H1 (cell line): Measurements from ENCODE around the gene PRF1. TPM values are rescaled to one million over a fixed set of nuclear protein-coding genes. Genes with fewer than 3 reads are reported as not detected.

Experiments
- CTCF ChIA-PET: fragments of 300-600 bp; sonication (Branson Sonifier 250); formaldehyde crosslinking; loops from one replicate; lab custom pipeline; 2021; ENCODE audit not compliant: partially characterized antibody; lab: Charles Lee
- POLR2A ChIA-PET: fragments of 300-600 bp; sonication (Branson Sonifier 250); formaldehyde crosslinking; loops from one replicate; lab custom pipeline; 2021; ENCODE audit warnings: inconsistent platforms; ENCODE audit not compliant: partially characterized antibody; lab: Charles Lee
- DNase-seq, 2 experiments: peaks; one replicate each; pipeline versions ENCODE4 v3.0.0 to v3.0.0-alpha.2; 2010 to 2022; ENCODE audit warnings: low spot score in 2 of 2, low read depth in 1 of 2, mixed read lengths in 1 of 2
- FAIRE-seq: peaks from 2 replicates; lab custom pipeline; 2011; peaks lifted over from hg19 to GRCh38; lab: Jason Lieb, UNC
- H2AFZ ChIP-seq: 2 replicates; pipeline ENCODE4 v1.8.1; 2012; ENCODE audit warnings: low read length, inconsistent platforms
- H2AK5ac ChIP-seq: 2 replicates; pipeline ENCODE4 v1.6.1; 2013; ENCODE audit warnings: low read depth, low read length
- H2BK120ac ChIP-seq: replicated peaks from 2 replicates; pipeline ENCODE3; 2013; ENCODE audit warnings: low read depth, low read length, inconsistent platforms
- H2BK12ac ChIP-seq: 2 replicates; pipeline ENCODE4 v1.6.1; 2013; ENCODE audit warnings: low read depth, low read length
- H2BK15ac ChIP-seq: 2 replicates; pipeline ENCODE4 v1.6.1; 2013; ENCODE audit warnings: low read length
- H2BK20ac ChIP-seq: 2 replicates; pipeline ENCODE4 v1.6.1; 2013; ENCODE audit warnings: low read length
- H2BK5ac ChIP-seq: 2 replicates; pipeline ENCODE4 v1.6.1; 2013; ENCODE audit warnings: low read depth, low read length
- H3K14ac ChIP-seq: 2 replicates; pipeline ENCODE4 v1.6.1; 2013; ENCODE audit warnings: inconsistent platforms; ENCODE audit not compliant: insufficient read length
- H3K18ac ChIP-seq: 2 replicates; pipeline ENCODE4 v1.6.1; 2013; ENCODE audit warnings: low read length; ENCODE audit errors: extremely low read depth
- H3K23ac ChIP-seq: 2 replicates; pipeline ENCODE4 v1.6.1; 2013; ENCODE audit warnings: inconsistent platforms; ENCODE audit not compliant: insufficient read length
- H3K23me2 ChIP-seq: 2 replicates; pipeline ENCODE4 v1.6.1; 2013; ENCODE audit warnings: low read depth, low read length
- H3K27ac ChIP-seq: 2 replicates; pipeline ENCODE4 v1.6.1; 2011; ENCODE audit warnings: low read depth, low read length, inconsistent platforms
- H3K27me3 ChIP-seq, 4 experiments: replicated peaks in 1 of 4; 1 replicate in 1 of 4; 2 replicates in 3 of 4; pipeline versions ENCODE4 v1.6.1 to v1.8.1; 2011 to 2013; ENCODE audit warnings: low read length in 3 of 4, mild to moderate bottlenecking in 3 of 4, inconsistent platforms in 2 of 4, mixed read lengths in 2 of 4, moderate library complexity in 1 of 4; ENCODE audit not compliant: control insufficient read depth in 3 of 4, insufficient read depth in 3 of 4; ENCODE audit errors: extremely low read depth in 1 of 4
- H3K36me3 ChIP-seq, 4 experiments: 2 replicates each; pipeline versions ENCODE4 v1.6.1 to v1.8.1; 2011 to 2013; ENCODE audit warnings: mild to moderate bottlenecking in 4 of 4, low read length in 3 of 4, moderate library complexity in 2 of 4, control low read depth in 1 of 4, inconsistent platforms in 1 of 4; ENCODE audit not compliant: insufficient read depth in 4 of 4, control insufficient read depth in 2 of 4
- H3K4ac ChIP-seq: replicated peaks from 2 replicates; pipeline ENCODE3; 2013; ENCODE audit warnings: low read length, low read depth, mixed read lengths, inconsistent platforms; ENCODE audit not compliant: insufficient read length
- H3K4me1 ChIP-seq, 4 experiments: replicated peaks in 1 of 4; 1 replicate in 1 of 4; 2 replicates in 3 of 4; pipeline versions ENCODE4 v1.6.1 to v1.8.1; 2011 to 2013; ENCODE audit warnings: low read length in 3 of 4, inconsistent platforms in 2 of 4, mixed read lengths in 1 of 4; ENCODE audit not compliant: insufficient read depth in 4 of 4, control insufficient read depth in 3 of 4
- H3K4me2 ChIP-seq, 2 experiments: 2 replicates each; pipeline versions ENCODE4 v1.6.1 to v1.8.1; 2011 to 2013; ENCODE audit warnings: low read depth in 2 of 2, low read length in 2 of 2, control low read depth in 1 of 2, inconsistent platforms in 1 of 2, mild to moderate bottlenecking in 1 of 2; ENCODE audit not compliant: insufficient read depth in 1 of 2
- H3K4me3 ChIP-seq, 4 experiments: fragments of 200-600, 300-600 bp in 1 of 4; sonication (generic), shearing (Covaris generic), sonication (Bioruptor Twin) in 1 of 4; 2 replicates each; pipeline versions ENCODE4 v1.5.1 to v1.8.1; 2011 to 2016; ENCODE audit warnings: low read length in 4 of 4, low read depth in 3 of 4, control low read depth in 2 of 4, inconsistent platforms in 2 of 4, mild to moderate bottlenecking in 2 of 4, mixed read lengths in 1 of 4, moderate library complexity in 1 of 4; ENCODE audit not compliant: insufficient read depth in 2 of 4; ENCODE audit errors: extremely low read depth in 1 of 4
- H3K56ac ChIP-seq: replicated peaks from 2 replicates; pipeline ENCODE3; 2013; ENCODE audit warnings: low read depth, mild to moderate bottlenecking, mixed read lengths, low read length, inconsistent platforms; ENCODE audit not compliant: insufficient read length
- H3K79me1 ChIP-seq: 2 replicates; pipeline ENCODE4 v1.6.1; 2013; ENCODE audit warnings: low read depth, low read length, control low read depth
- H3K79me2 ChIP-seq, 2 experiments: 2 replicates each; pipeline versions ENCODE4 v1.6.1 to v1.8.1; 2012 to 2013; ENCODE audit warnings: low read length in 2 of 2, mild to moderate bottlenecking in 2 of 2, inconsistent platforms in 1 of 2; ENCODE audit not compliant: insufficient read depth in 2 of 2, control insufficient read depth in 1 of 2
- H3K9ac ChIP-seq, 4 experiments: replicated peaks in 1 of 4; 1 replicate in 1 of 4; 2 replicates in 3 of 4; pipeline versions ENCODE4 v1.6.1 to v1.8.1; 2011 to 2013; ENCODE audit warnings: low read depth in 3 of 4, low read length in 3 of 4, control low read depth in 2 of 4, mild to moderate bottlenecking in 2 of 4, moderate library complexity in 2 of 4, inconsistent platforms in 1 of 4; ENCODE audit errors: extremely low read depth in 1 of 4
- H3K9me3 ChIP-seq, 2 experiments: 2 replicates each; pipeline versions ENCODE4 v1.6.1 to v1.8.1; 2012 to 2013; ENCODE audit warnings: mild to moderate bottlenecking in 2 of 2, moderate library complexity in 2 of 2, control low read depth in 1 of 2, inconsistent platforms in 1 of 2, low read depth in 1 of 2, low read length in 1 of 2, mixed read lengths in 1 of 2; ENCODE audit not compliant: insufficient read depth in 2 of 2
- H4K20me1 ChIP-seq, 2 experiments: replicated peaks in 1 of 2; 2 replicates each; pipeline versions ENCODE3 to v1.8.1; 2011 to 2013; ENCODE audit warnings: inconsistent platforms in 2 of 2, low read length in 2 of 2, mild to moderate bottlenecking in 1 of 2; ENCODE audit not compliant: insufficient read depth in 2 of 2, control insufficient read depth in 1 of 2
- H4K5ac ChIP-seq: 2 replicates; pipeline ENCODE4 v1.6.1; 2013; ENCODE audit warnings: low read length, low read depth, mixed read lengths, inconsistent platforms; ENCODE audit not compliant: insufficient read length
- H4K8ac ChIP-seq: 2 replicates; pipeline ENCODE4 v1.8.0; 2013; ENCODE audit warnings: mild to moderate bottlenecking, moderate library complexity, low read length, inconsistent platforms; ENCODE audit not compliant: insufficient read depth; ENCODE audit errors: extremely low read depth
- H4K91ac ChIP-seq: replicated peaks from 2 replicates; pipeline ENCODE3; 2013; ENCODE audit warnings: low read length, mixed read lengths, inconsistent platforms; ENCODE audit not compliant: insufficient read length
- RAD21 ChIP-seq, 2 experiments: IDR thresholded peaks in 1 of 2; conservative IDR thresholded peaks in 1 of 2; 2 replicates each; pipeline ENCODE4 v1.6.1; 2011; ENCODE audit warnings: low read depth in 2 of 2, low read length in 2 of 2, improper control_type of control experiment in 1 of 2, inconsistent platforms in 1 of 2, mild to moderate bottlenecking in 1 of 2, moderate library complexity in 1 of 2
- USF2 ChIP-seq: IDR thresholded peaks from 2 replicates; pipeline ENCODE4 v1.6.1; 2011; ENCODE audit warnings: low read length, improper control_type of control experiment
- WGBS, 2 experiments: shearing (Covaris generic) in 1 of 2; methylation state at CpG; one replicate each; pipeline versions ENCODE4 v1.1.6 to v1.1.7; 2013 to 2015; ENCODE audit warnings: low lambda C conversion rate in 2 of 2, mixed read lengths in 2 of 2, inconsistent platforms in 1 of 2, low coverage in 1 of 2, missing lambda C conversion rate in 1 of 2; ENCODE audit not compliant: insufficient replicate concordance in 2 of 2, insufficient coverage in 1 of 2, insufficient read length in 1 of 2; ENCODE audit errors: extremely low coverage in 1 of 2, missing lambda C conversion rate in 1 of 2; 5-methylcytosine and 5-hydroxymethylcytosine counted together
- polyA plus RNA-seq, 7 experiments: library from polyadenylated mRNA; depleted of rRNA in 3 of 7; stranded (reverse) in 5 of 7; unstranded in 2 of 7; fragments of >200 nt in 5 of 7; fragments of 200-250 nt in 2 of 7; gene quantifications; 1 replicate in 5 of 7; 2 replicates in 1 of 7; 4 replicates in 1 of 7; pipeline versions ENCODE4 v1.2.1 to v1.2.3, GENCODE V29; 2011 to 2013; ENCODE audit warnings: missing spikeins in 2 of 7, mixed read lengths in 2 of 7
- total RNA-seq: library from RNA; stranded (reverse); fragmentation: NEBNext Ultra II Directional; extraction: Animal tissue kit (Norgen Biotek cat#: 25700); gene quantifications from 2 replicates; pipeline ENCODE4 v1.2.1, GENCODE V29; 2021

PRF1 gene
- total and polyA plus RNA-seq, 2 of the 8 experiments (the other 6 are each of a cell fraction or from before 2014, with no cell fraction given): 0.15 TPM; not detected in 1

- H4K91ac ChIP-seq: no peak overlapping the region
- peaks cover 0 to 2% of the 10 kb centered on the region in 2 experiments for H4K20me1 ChIP-seq
- no peak overlapping the region for H3K4me2 ChIP-seq
- H3K23ac ChIP-seq: no peak overlapping the region
- H3K4me3 ChIP-seq: no peak overlapping the region
- no peak overlapping the region for H4K5ac ChIP-seq
- H2BK20ac ChIP-seq: no peak overlapping the region
- no peak overlapping the region for H3K9ac ChIP-seq
- H2BK15ac ChIP-seq: no peak overlapping the region
- no peak overlapping the region for H3K27ac ChIP-seq
- no peak overlapping the region for H2BK120ac ChIP-seq
- no peaks in the 10 kb centered on the region for H3K36me3 ChIP-seq
- CTCF ChIA-PET: interaction anchor here (0.6 to 1.3 kb wide), 2 partner anchors 40 to 286 kb away, joined by 3 read pairs; no protein-coding TSS in a partner anchor
- H3K79me1 ChIP-seq: no peaks in the 10 kb centered on the region
- no peak overlapping the region for H4K8ac ChIP-seq
- H3K4me1 ChIP-seq: no peaks in the 10 kb centered on the region; a peak in 1 of 7 replicates
- H3K27me3 ChIP-seq: no peaks in the 10 kb centered on the region
- no peak overlapping the region for H3K56ac ChIP-seq
- no peak overlapping the region for H2BK12ac ChIP-seq
- H2BK5ac ChIP-seq: no peak overlapping the region
- H2AFZ ChIP-seq: no peak overlapping the region
- H3K18ac ChIP-seq: no peak overlapping the region
- DNase-seq: no peak
- FAIRE-seq: no peak
- no peak overlapping the region for H3K14ac ChIP-seq
- TF ChIP-seq USF2 (peak; percentile 43; the same call in 1 of the 2 replicates), RAD21 (IDR thresholded peaks at IDR 0.05 in 1 of 2, conservative IDR thresholded peaks at IDR 0.05 in 1 of 2; ENCODE audit: low read depth in 2 of 2, low read length in 2 of 2) (no peak)
- TF ChIP-seq, all 59 proteins: peak for 1
- POLR2A ChIA-PET: interaction anchor here (0.6 kb wide), 1 partner anchor 9 kb away, joined by 3 read pairs; no protein-coding TSS in a partner anchor
- no peak overlapping the region for H2AK5ac ChIP-seq
- WGBS, 2 experiments: 78% methylated on average over 3 of the region's 3 CpGs; no CpG with 5 or more reads in 1 of the 2 experiments
- no peaks in the 10 kb centered on the region for H3K9me3 ChIP-seq
- H3K4ac ChIP-seq: no peak overlapping the region
- no peaks in the 10 kb centered on the region for H3K79me2 ChIP-seq
- no peaks in the 10 kb centered on the region; the same call in 1 of the 2 replicates for H3K23me2 ChIP-seq
Observed at GRCh38 chr10:70579234-70580002, 23.1 kb downstream of the PRF1 start.
